GM18873 (cell line): ENCODE data around the gene TRAK1.

ENCODE experiments used
- ATAC-seq: cut with Tn5 transposase; IDR thresholded peaks from one replicate; pipeline ENCODE4 v1.9.1; 2021; ENCODE audit warnings: mild to moderate bottlenecking, moderate library complexity, moderate number of reproducible peaks; ENCODE audit not compliant: unreplicated experiment, low FRiP score

TRAK1 gene

DNA sequence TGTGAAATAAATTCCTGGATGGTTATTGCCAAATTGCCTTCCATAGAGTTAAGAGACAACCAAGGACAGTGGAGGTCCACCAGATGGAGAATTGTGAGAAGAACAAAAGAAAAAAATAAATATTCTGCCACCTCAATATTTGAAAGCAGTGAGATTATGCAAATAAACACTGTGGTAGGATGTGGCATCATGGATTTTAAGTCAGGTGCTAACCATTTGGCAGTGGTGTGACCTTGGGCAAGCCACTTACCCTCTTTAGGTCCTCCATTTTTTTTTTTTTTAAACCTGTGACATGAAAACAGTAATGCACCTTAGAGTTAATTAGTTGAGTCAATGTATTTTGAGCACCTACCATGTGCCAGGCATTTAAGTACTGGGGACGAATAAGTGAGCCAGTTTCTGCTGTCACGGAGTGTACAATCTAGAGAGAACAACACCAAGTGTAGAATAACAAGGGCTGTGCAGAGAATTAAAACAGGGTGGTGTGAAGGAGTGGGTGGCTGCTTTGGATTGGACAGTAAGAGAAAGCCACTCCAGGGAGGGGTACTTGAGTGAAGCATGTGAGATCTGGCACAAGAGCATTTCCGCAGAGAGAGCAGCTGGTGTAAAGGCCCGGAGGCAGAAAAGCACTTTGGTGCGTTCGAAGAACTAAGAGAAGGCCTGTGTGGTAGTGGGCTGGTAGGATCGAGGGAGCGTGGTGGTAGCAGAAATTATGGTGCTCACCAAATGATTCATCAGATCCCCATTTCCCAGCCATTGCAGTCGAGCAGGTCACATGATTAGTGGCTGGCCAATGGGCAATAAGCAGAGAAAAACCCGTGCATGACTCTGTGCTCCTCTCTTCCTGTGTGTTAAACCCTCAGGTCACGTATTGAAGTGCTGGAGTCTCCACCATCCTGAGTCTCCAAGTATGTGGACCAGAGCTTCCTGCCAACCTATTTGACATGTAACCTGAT, 135.6 kb downstream of the TRAK1 start:
- no peak for ATAC-seq

DNA sequence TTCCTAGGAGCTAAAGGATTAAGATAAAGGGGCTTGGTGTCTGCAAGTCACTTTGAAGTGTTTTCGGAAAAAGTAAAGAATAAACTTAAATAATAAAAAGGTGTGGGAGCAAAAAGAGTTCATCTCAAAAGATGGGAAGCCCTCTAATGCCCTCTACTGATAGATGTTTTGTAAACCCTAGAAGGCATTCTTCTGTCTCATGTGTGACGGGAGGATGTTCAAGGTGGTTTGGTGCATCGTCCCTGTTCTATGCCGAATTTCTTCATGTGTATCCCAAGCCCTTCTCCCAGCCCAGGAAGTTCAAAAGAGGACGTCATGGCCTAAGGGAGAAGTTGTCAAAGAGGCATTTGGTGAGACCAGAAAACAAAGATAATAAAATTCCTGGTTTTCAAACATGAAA, 137.6 kb downstream of the TRAK1 start:
- no peak for ATAC-seq

DNA sequence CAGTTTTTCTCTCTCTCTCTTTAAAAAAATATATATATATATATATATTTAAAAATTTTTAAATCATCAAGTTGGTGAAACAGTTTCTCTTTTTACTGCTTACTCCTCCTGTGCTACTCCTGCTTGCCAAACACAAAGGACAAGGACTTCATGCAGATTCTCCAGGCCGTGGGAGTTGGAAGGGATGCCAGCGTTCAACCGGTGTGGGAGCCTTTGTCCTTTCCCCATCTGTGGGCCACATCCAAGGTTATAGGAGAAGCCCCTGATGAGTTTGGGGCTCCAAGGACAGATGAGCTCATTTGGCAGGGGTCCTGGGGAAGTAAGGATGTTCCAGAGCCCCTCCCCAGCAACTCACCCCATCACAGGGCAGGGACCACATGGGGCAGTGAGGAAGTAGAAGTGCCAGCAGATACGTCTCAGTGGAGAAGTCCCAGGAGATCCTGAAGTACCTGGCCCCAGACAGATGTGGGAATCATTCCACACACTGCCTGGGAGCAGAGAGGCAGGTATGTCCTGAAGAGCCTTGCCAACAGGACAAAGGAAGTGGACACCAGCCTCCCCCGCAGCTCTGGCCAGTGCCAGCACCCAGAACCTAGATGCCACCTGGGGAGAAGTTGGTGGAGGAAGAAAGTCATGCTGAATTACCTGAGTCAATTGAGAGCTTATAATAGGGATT, 138.2 kb downstream of the TRAK1 start:
- no peak for ATAC-seq

DNA sequence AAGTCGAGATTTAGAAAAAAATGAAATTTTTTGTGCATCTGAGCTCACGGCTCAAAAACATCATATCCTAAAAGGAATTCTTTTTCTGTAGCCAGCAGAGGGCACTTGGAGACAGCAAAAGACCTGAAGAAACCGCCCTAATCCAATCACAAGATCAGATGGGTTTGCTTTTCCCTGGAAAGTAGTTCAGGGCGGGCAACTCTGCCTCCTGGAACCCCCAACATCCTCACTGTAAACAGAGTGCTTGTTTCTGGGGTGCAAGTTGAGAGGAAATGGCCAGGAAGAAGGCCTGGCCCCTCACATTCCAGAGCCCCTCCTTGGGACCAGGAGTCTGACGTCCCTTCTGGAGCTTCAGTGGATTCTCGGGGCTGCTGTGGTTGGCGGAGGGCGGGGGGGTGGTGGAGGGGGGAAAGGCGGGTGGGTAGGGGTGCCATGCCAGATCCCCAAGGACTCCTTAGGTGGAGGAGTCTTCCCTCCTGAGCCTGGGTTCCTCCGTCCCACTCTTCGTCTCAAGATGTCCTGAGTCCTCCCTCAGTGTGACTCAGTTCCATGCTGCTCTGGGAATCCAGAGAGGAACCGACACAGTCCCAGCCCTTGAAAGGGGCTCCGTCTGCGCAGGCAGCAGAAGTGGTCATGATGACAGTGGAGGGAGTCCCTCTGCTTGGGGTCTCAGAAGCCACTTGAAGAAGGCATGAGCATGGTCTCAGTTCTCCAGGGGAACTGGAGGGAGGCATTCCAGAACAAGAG, 139.0 kb downstream of the TRAK1 start:
- no peak for ATAC-seq

DNA sequence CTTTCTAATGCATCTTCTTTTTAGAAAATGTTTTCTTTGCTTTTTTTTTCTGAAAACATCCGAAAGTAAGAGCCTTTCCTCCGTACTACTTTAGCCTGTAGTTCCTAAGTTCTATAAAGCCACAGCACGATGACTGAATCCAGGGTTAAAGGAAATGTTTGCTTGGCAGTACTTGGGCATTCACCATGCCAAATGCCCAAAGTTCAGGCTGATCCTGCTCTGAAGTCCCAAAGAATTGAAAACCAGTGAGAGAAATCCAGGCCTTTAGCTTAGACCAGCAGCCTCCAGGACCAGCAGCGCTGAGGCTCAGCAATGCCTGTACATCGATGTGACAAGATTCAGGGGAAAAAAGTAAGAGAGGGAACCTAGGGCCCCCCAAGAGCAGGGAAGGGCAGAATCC, 139.7 kb downstream of the TRAK1 start:
- no peak for ATAC-seq

DNA sequence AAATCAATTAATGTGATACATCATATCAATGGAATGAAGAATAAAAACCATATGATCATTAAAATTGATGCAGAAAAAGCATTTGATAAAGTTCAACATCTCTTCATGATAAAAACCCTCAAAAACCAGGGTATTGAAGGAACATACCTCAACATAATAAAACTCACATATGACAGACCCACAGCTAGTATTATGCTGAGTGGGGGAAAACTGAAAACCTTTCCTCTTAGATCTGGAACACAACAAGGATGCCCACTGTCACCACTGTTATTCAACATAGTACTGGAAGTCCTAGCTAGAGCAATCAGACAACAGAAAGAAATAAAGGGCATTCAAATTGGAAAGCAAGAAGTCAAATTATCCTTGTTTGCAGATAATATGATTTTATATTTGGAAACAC, 144.4 kb downstream of the TRAK1 start:
- no peak for ATAC-seq

DNA sequence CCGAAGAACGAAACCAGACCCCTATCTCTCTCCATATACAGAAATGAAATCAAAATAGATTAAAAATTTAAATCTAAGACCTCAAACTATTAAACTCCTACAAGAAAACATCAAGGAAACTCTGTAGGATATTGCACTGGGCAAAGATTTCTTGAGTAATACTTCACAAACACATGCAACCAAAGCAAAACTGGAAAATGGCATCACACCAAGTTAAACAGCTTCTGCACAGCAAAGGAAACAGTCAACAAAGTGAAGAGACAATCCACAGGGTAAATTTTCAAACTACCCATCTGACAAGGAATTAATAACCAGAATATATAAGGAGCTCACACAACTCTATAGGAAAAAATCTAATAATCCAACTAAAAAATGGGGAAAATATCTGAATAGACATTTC, 145.5 kb downstream of the TRAK1 start:
- ATAC-seq: no peak

DNA sequence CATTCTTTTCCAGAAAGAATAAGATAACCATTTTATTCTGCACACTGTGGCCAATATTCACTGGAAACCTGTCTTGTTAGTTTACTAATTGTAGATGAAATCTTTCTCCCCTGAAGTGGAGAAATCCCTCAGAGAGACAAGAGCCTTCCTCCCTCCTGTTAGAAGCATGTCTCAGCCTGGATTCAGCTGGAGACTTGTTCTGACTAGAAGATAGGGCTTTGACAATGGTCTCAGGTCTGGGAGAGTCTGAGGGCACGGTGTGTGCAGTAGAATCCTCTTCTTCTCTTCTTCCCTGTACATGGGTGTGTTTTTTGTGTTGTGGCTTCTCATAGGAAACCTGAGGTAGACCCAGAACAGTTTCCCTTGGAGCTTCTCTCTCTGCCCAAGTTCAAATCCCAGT, 154.9 kb downstream of the TRAK1 start:
- ATAC-seq: no peak

DNA sequence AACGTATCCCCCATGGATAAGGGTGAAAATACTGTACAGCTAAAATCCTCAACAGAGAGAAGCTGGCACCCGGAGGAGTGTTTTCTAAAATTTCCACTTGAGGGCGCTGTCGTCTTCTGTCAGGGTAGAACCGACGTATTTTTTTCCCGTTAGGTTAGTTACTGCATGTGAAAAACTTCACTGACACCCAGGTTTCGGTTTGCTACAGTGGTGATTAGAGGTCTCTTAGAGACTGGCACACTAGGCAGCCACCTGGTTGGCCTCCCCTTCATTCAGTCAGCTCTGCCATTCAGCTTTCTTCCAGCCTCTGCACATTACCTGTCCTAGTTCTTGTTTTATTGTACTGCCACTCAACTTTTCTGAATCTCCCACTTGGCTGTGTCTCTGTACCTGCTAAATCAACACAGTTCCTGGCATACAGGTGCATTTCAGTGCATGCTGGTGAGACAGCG, 156.4 kb downstream of the TRAK1 start:
- ATAC-seq: no peak

DNA sequence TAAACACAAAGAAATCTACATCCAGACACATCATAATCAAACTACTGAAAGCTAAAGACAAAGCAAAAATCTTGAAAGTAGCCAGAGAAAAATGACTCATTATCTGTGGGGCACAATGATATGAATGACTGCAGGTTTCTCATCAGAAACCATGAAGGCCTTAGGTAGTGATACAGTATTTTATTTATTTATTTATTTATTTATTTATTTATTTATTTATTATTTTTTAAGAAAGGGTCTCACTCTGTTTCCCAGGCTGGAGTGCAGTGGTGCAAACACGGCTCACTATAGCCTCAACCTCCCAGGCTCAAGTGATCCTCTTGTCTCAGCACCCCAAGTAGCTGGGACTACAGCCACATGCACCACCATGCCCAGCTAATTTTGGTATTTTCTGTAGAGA, 159.6 kb downstream of the TRAK1 start:
- no peak for ATAC-seq

DNA sequence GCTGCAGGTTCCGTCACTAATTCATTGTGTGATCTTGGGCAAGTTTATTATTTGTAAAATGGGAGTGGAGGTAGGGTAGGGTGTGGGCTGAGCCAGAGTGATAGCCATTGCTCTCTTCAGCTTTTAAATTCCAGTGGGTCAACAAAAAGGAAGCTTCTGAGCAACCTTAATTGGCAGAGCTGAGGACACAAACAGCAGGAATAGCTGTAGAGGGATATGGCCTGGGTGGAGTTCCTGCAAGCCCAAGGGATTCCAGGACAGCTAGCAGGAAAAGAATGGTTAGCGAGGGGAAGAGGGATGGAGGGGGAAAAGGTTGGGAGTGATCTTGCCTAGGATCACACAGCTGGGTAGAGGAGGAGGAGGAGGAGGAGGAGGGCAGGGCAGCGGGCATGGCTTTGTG, 163.4 kb downstream of the TRAK1 start:
- ATAC-seq: no peak

DNA sequence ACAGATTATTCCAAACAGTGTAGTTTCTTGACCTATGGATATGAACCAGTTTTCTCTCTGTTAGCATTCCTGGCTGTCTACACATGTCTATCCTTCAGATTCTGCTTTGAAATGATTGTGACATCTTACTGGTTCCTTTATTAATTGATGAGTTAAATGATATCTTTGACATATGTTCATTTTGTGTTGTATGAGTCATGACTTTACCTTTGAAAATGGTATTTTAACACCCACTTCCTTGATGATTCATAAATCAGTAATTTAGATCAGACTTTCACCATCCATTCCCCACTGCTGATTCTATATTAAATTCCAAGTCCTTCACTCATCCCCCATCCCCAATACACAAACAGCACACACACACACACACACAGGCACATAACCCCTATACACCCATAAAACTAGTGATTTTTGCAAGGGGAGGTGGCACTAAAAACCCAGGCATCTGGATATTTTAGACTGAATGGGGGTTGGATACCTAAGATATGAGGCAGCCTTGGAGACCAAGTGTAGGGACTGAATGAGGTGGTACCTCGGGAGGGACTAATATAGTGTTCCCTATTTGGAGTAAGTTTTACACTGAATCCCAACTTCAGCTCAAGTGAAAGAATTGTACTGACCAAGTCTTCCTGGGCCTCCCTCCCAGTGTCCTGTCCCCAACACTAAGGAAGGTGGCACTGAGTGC, 165.1 kb downstream of the TRAK1 start:
- ATAC-seq: no peak

DNA sequence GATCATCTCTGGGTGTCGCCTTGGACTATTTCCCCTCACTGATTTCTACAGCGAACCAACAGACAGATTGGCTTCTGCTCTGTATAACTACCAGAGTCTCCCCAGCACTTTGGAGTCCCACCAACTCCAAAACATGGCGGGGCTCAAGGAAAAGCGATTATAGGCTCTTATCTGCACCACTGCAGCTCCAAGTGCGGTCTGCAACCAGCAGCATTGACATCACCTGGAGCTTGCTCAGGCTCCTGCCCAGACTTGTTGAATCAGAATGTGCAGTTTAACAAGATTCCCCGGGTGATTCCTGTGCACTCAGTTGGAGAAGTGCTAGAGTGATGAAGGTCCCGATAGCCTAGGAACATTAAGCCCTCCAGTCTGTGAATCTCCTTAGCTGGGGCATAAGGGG, 165.8 kb downstream of the TRAK1 start:
- ATAC-seq: no peak

DNA sequence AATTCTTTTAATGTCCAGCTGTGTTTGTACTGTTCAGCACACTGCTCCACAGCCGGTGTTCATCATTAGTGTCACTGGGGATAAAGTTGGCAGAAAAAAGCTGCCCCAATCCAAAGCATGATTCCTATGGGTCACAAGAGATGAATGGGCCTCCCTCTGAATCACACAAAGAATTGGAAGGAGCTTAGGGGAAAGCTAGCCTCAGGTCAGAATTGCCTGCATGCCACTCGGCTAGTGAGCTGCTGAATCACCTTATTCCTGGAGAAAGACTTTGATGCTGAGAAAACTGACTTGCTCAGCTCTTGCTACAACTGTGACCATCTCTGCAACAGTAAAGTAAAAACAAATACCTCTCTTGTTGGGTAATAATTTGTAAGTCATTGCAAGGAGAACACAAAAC, 171.4 kb downstream of the TRAK1 start:
- ATAC-seq: no peak

DNA sequence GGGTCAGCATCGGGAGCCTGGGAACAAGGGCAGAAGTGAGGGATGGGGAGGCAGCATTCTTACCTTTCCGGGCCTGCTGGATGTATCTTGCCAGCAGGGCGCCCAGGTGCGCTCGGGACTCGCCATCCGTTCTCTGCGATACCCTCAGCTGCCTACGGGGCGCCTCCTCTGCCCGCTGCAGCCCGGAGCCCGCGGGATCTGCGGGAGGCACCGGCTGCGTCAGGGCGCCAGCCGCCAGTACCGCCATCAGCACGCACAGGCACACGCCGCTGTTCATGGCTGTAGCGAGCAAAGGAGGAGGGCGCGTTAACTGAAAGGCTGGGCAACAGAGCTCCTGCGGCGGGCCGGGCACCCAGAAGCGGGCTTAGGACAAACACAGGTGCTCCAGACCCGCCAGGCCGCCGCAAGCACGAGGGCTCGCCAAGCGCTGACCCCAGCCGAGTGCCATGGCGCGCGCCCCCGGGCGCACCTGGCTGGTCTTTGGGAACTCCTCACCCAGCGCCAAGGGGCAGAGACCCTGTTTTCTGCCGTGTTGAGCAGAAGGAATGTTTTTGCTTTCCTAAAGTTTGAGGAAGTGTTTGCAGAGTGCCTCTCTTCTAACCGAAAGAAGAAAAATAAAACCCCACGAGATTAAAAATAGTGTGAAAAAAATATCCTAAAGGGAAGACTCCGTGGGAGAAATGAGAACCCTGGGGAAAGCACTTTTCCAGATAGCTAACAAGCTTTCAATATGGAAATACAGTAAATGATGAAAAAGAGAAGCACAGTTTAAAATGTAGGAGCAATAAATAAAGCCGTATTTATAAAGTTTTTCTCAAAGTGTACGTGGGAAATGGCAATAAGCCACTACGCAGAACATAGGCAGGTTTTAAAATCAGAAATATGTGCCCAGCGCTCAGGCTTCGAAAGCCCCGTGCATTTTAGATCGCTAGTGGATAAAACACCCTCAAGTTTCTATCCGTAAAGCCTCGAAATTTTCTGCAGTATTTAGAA, 172.5 kb downstream of the TRAK1 start:
- no peak for ATAC-seq

DNA sequence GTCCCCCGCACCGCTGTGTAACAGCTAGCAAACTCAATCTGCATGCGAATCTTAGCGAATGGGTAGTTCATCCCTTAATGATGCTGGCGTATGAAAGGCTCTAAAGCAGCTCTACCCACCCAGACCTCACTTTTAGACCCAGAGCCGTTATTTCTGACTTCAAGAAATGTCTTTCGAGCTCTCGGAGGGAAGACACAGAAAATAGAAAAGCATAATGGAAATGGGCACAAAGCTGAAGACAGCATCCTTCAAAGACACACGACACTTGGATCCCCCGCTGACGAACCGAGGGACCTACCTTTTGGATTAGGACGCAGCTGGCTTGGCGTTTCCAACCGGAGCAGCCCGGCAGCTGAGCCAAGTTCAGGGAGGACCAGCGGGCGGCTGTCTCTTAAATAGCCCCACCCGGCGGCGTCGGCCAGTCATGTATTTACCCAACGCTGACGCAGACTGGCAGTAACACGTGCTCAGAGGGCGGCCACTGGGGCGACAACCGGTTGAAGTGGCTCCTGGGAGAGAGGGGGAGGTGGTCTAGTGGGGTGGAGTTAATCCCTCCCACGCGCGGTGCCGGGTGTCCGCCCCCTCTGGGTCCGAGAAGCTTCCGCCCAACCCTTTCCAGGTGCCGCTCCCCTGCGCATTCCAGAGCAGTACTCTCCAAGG, 173.4 kb downstream of the TRAK1 start:
- ATAC-seq: no peak

DNA sequence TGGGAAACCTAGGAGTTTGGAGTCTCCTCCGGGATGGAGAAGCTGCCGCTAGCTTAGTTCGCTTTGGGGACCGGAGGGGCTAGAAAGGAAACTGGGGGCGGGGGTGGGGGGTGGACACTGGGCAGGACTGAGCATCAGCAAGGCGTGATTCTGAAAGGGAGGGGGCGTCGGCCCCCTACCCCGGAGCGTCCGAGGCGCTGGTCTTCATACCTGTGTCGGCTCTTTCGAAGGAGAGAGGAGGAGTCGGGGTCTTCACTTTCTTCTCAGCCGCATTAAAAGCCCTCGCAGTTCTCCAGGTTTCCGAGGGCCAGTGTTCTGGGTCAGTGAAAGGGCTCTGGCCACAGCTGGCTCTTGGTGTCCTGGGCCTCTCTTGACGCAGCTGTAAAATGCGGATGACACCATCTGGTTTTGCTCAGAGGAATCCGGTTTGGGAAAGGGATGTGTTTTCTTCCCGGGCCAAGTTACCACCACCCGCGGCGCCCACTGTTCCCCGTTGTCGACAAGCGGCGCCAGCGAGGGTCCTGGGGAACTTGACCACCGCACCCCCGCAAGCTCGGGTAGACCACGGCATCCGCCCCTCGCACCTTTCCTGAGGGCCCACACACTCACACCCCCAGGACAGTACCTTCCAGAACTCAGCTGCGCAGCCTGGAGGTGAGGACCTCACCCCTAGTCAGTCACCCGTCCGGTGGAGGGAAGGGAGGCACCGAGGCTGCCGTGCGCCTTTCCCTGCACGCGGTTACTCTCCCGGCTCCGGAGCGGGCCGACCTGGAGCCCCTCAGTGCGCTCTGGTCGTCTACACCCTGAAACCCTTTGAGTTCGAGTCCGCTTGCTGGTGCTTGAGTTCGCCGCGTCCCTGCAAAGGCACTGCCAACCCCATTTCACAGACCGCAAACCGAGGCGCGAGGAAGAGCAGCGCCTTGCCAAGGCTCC, 174.2 kb downstream of the TRAK1 start:
- ATAC-seq: no peak

DNA sequence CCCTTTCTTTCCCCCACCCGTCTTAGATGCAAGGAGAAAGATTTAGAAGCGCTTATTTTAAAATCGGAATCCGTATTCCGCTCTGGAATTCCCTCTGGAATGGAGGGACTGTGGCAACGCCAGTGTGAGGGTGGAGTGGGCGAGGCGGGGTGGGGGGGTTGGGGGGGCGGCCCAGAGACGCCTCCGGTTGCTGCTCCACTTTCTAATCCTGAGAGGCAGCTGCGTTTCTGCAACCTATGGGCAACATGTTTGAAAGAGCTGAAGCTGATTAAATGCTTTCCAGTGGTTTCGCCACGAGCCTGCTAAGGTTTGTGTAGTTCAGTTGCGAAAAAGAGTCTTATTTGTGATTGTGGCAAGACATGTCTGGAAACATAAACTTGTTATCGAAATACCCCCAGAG, 174.9 kb downstream of the TRAK1 start, which contains the start of gene CCK:
CCK (minus strand) TSS at position 101 of the 400 bp plus-strand sequence. CDS start 2,555 bp downstream, outside the sequence.
- no peak for ATAC-seq
